ENCODE results near the gene DCAF11.

Gene DCAF11

GRCh38 chr14:24150567-24150966, 36.0 kb downstream of the DCAF11 start:
- H3K27ac ChIP-seq (ENCODE audit: low read depth, low read length, poor library complexity, severe bottlenecking) = no peak overlapping the region
- H3K36me3 ChIP-seq (ENCODE audit: insufficient read depth, low read length) = peaks cover 51% of the 10 kb centered on the region
- no peak overlapping the region for H2AFZ ChIP-seq (ENCODE audit: low read length)
- no peak overlapping the region for H3K9ac ChIP-seq (ENCODE audit: low read length)
- H3K9me2 ChIP-seq (ENCODE audit: low read depth, low read length) = no peaks in the 10 kb centered on the region
- H3F3A ChIP-seq (ENCODE audit: insufficient read depth, low read length) = no peaks in the 10 kb centered on the region
- H3K4me2 ChIP-seq (ENCODE audit: low read length) = no peak overlapping the region
- H3K4me3 ChIP-seq (ENCODE audit: low read depth, low read length, poor library complexity, severe bottlenecking) = no peak overlapping the region
- H4K20me1 ChIP-seq (ENCODE audit: insufficient read depth, low read length) = no peaks in the 10 kb centered on the region
- no peaks in the 10 kb centered on the region for H3K27me3 ChIP-seq (ENCODE audit: insufficient read depth, low read length)
- H3K79me2 ChIP-seq (ENCODE audit: insufficient read depth, low read length) = peaks cover 4% of the 10 kb centered on the region; the same call in 1 of the 2 replicates
- H3K9me3 ChIP-seq (ENCODE audit: low read length) = no peaks in the 10 kb centered on the region
- peaks cover 17% of the 10 kb centered on the region for H3K4me1 ChIP-seq (ENCODE audit: insufficient read depth, low read length, severe bottlenecking)
- TF ChIP-seq EZH2 (IDR thresholded peaks at IDR 0.05; ENCODE audit: borderline replicate concordance, low read length) = no peak
- TF ChIP-seq CTCF (IDR thresholded peaks at IDR 0.05; ENCODE audit: low read length) = no peak

DNA sequence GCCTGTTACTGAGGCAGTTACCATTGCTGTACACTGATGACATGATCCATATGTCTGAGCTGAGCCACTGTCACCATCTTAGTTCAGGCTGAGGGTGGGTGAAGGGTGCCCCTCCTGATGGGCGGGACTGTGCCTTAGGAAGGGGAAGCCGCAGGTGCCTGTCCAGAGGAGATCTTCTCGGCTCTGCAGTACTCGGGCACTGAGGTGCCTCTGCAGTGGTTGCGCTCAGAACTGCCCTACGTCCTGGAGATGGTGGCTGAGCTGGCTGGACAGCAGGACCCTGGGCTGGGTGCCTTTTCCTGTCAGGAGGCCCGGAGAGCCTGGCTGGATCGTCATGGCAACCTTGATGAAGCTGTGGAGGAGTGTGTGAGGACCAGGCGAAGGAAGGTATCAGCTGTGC, 36.4 kb downstream of the DCAF11 start:
- peaks cover 53% of the 10 kb centered on the region for H3K36me3 ChIP-seq (ENCODE audit: insufficient read depth, low read length)
- no peak overlapping the region for H3K4me3 ChIP-seq (ENCODE audit: low read depth, low read length, poor library complexity, severe bottlenecking)
- no peaks in the 10 kb centered on the region for H3F3A ChIP-seq (ENCODE audit: insufficient read depth, low read length)
- no peaks in the 10 kb centered on the region; the same call in 1 of the 2 replicates for H3K79me2 ChIP-seq (ENCODE audit: insufficient read depth, low read length)
- TF ChIP-seq CTCF (IDR thresholded peaks at IDR 0.05; ENCODE audit: low read length) = no peak
- no peak for TF ChIP-seq EZH2 (IDR thresholded peaks at IDR 0.05; ENCODE audit: borderline replicate concordance, low read length)
- no peak overlapping the region for H3K27ac ChIP-seq (ENCODE audit: low read depth, low read length, poor library complexity, severe bottlenecking)
- no peaks in the 10 kb centered on the region for H4K20me1 ChIP-seq (ENCODE audit: insufficient read depth, low read length)
- H3K9ac ChIP-seq (ENCODE audit: low read length) = no peak overlapping the region
- H3K4me1 ChIP-seq (ENCODE audit: insufficient read depth, low read length, severe bottlenecking) = peaks cover 12% of the 10 kb centered on the region
- no peak overlapping the region for H3K4me2 ChIP-seq (ENCODE audit: low read length)
- no peak overlapping the region for H2AFZ ChIP-seq (ENCODE audit: low read length)
- no peaks in the 10 kb centered on the region for H3K27me3 ChIP-seq (ENCODE audit: insufficient read depth, low read length)
- no peaks in the 10 kb centered on the region for H3K9me3 ChIP-seq (ENCODE audit: low read length)
- no peaks in the 10 kb centered on the region for H3K9me2 ChIP-seq (ENCODE audit: low read depth, low read length)

- TF ChIP-seq EZH2 (IDR thresholded peaks at IDR 0.05; ENCODE audit: borderline replicate concordance, low read length) (no peak), CTCF (IDR thresholded peaks at IDR 0.05; ENCODE audit: low read length) (no peak)
- Histone ChIP-seq H3K79me2 (ENCODE audit: insufficient read depth, low read length) (no peaks in the 10 kb centered on the region; the same call in 1 of the 2 replicates), H3K4me1 (ENCODE audit: insufficient read depth, low read length, severe bottlenecking) (peaks cover 12% of the 10 kb centered on the region), H3K36me3 (ENCODE audit: insufficient read depth, low read length) (peaks cover 56% of the 10 kb centered on the region), H3K9ac (ENCODE audit: low read length) (no peak overlapping the region), H3K27me3 (ENCODE audit: insufficient read depth, low read length) (no peaks in the 10 kb centered on the region), H4K20me1 (ENCODE audit: insufficient read depth, low read length) (no peaks in the 10 kb centered on the region), H3K9me2 (ENCODE audit: low read depth, low read length) (no peaks in the 10 kb centered on the region), H2AFZ (ENCODE audit: low read length) (no peak overlapping the region), H3K4me3 (ENCODE audit: low read depth, low read length, poor library complexity, severe bottlenecking) (no peak overlapping the region), H3F3A (ENCODE audit: insufficient read depth, low read length) (no peaks in the 10 kb centered on the region), H3K27ac (ENCODE audit: low read depth, low read length, poor library complexity, severe bottlenecking) (no peak overlapping the region), H3K9me3 (ENCODE audit: low read length) (no peaks in the 10 kb centered on the region), H3K4me2 (ENCODE audit: low read length) (no peak overlapping the region)
Measured at GRCh38 chr14:24151404-24152080, 37.0 kb downstream of the DCAF11 start.

Measured in OCI-LY1 (cell line).